Measurements from ENCODE around the gene CEMIP2.

CEMIP2 gene

GRCh38 chr9:71647094-71647591 is 121.2 kb downstream of the CEMIP2 start:
- no peak for DNase-seq (ENCODE audit: low read depth in 3 of 3)

GRCh38 chr9:71646131-71646530 is 122.2 kb downstream of the CEMIP2 start:
- no peak for DNase-seq (ENCODE audit: low read depth in 3 of 3)

- DNase-seq (ENCODE audit: low read depth in 3 of 3): no peak
These were observed 123.4 kb downstream of the CEMIP2 start for GRCh38 chr9:71644819-71645362.

GRCh38 chr9:71643330-71643729 is 125.0 kb downstream of the CEMIP2 start:
- DNase-seq (ENCODE audit: low read depth in 3 of 3): no peak

GRCh38 chr9:71642056-71642455 is 126.3 kb downstream of the CEMIP2 start:
- no peak for DNase-seq (ENCODE audit: low read depth in 3 of 3)

GRCh38 chr9:71638627-71639026 is 129.7 kb downstream of the CEMIP2 start:
- DNase-seq (ENCODE audit: low read depth in 3 of 3): no peak

- DNase-seq (ENCODE audit: low read depth in 3 of 3): no peak
These were observed 130.4 kb downstream of the CEMIP2 start for GRCh38 chr9:71637926-71638325.

- DNase-seq (ENCODE audit: low read depth in 3 of 3): no peak
These were observed 130.9 kb downstream of the CEMIP2 start for GRCh38 chr9:71637375-71637774.

- DNase-seq (ENCODE audit: low read depth in 3 of 3): no peak
These were observed 132.0 kb downstream of the CEMIP2 start for GRCh38 chr9:71636143-71636839.

- no peak for DNase-seq (ENCODE audit: low read depth in 3 of 3)
These were observed 133.6 kb downstream of the CEMIP2 start for GRCh38 chr9:71634752-71635151.
